H1 (cell line): ENCODE data around the gene IQCN.

ENCODE experiments used
- BRCA1 ChIP-seq: IDR thresholded peaks from 2 replicates; pipeline ENCODE4 v1.6.1; 2012; ENCODE audit warnings: low read depth, low read length, improper control_type of control experiment
- CBX5 ChIP-seq: fragments of 300-800, 300-1000 bp; sonication (generic); IDR thresholded peaks from 2 replicates; pipeline ENCODE4 v1.7.1; 2016; ENCODE audit warnings: antibody characterized with exemption, low read length, low read depth
- CREB1 ChIP-seq: IDR thresholded peaks from 2 replicates; pipeline ENCODE4 v1.6.1; 2012; ENCODE audit warnings: inconsistent platforms
- EGR1 ChIP-seq: IDR thresholded peaks from 2 replicates; pipeline ENCODE4 v1.6.1; 2011; ENCODE audit warnings: low read depth, low read length, borderline replicate concordance
- EZH2 ChIP-seq: fragments of 200-600 bp; sonication (generic); IDR thresholded peaks from 2 replicates; pipeline ENCODE4 v1.7.1; 2012; ENCODE audit warnings: low read depth, mild to moderate bottlenecking, moderate library complexity, low read length, inconsistent platforms; ENCODE audit not compliant: severe bottlenecking
- HDAC6 ChIP-seq: IDR thresholded peaks from one replicate; pipeline ENCODE4 v1.7.1; 2012; ENCODE audit warnings: low read depth, mild to moderate bottlenecking, inconsistent platforms, low read length, moderate library complexity
- KDM1A ChIP-seq: fragments of 200-600, 300-600 bp; sonication (generic); IDR thresholded peaks from 2 replicates; pipeline ENCODE4 v1.7.1; 2016; ENCODE audit warnings: mild to moderate bottlenecking, low read length, borderline replicate concordance
- RFX5 ChIP-seq: IDR thresholded peaks from 2 replicates; pipeline ENCODE4 v1.6.1; 2011; ENCODE audit warnings: low read depth, low read length, improper control_type of control experiment, borderline replicate concordance
- SIN3A ChIP-seq, 2 experiments: IDR thresholded peaks in 1 of 2; conservative IDR thresholded peaks in 1 of 2; 2 replicates each; pipeline ENCODE4 v1.6.1; 2011 to 2012; ENCODE audit warnings: low read length in 2 of 2, improper control_type of control experiment in 1 of 2, low read depth in 1 of 2, mild to moderate bottlenecking in 1 of 2
- TEAD4 ChIP-seq: IDR thresholded peaks from 2 replicates; pipeline ENCODE4 v1.6.1; 2012; ENCODE audit warnings: low read depth, low read length, inconsistent platforms, mixed read lengths
- TF ChIP-seq, protein P1 (sequence below), 3 experiments: IDR thresholded peaks; 1 replicate in 2 of 3; 2 replicates in 1 of 3; pipeline versions ENCODE4 v1.5.1 to v1.6.1; 2011; ENCODE audit warnings: low read length in 3 of 3, mild to moderate bottlenecking in 3 of 3, inconsistent platforms in 2 of 3, low read depth in 1 of 3, moderate library complexity in 1 of 3; ENCODE audit not compliant: insufficient read depth in 1 of 3; ENCODE audit errors: control extremely low read depth in 1 of 3
- TF ChIP-seq, protein P2 (sequence below): IDR thresholded peaks from 2 replicates; pipeline ENCODE4 v1.6.1; 2012; ENCODE audit warnings: inconsistent platforms

DNA sequence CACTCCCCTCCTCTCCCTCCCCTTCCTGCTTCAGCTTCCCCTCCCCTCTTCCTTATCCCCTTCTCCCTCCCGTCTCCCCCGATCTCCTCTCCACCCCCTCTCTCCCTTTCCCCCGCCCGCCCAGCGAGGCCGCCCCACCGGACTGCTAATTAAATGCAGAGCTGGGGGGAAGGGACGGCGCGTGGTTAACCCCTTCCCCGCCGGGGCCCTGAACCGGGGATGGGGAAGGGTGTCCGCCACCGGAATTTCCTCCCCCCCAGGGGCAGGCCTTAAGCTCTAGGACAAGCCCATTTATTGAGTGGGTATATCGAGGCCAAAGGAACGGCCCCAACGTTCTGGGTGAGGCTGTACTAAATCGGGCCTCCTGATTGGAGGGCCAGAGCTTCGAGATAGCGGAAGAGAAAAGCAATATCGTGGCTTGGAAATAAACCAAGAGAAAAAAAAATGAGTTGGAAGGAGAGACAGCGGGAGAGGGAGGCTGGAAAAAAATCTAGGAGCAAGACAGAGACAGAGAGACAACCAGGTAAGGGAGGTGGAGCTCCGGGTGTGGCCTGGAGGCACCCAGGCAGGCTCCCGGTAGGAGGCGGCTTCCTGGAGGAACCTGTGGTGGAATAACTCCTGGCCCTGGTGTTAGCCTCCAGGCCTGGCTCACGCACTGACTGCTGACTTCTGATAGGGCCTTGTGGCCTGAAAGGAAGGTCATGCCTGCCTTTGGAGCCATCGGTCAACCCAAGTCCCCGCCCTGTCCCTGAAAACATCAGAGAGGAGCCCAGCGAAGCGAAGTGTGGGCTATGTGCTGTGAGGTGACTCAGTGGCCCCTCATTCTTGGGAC, 18.8 kb upstream of the IQCN start:
- no peak for TF ChIP-seq EZH2
- TF ChIP-seq, protein P1, sequence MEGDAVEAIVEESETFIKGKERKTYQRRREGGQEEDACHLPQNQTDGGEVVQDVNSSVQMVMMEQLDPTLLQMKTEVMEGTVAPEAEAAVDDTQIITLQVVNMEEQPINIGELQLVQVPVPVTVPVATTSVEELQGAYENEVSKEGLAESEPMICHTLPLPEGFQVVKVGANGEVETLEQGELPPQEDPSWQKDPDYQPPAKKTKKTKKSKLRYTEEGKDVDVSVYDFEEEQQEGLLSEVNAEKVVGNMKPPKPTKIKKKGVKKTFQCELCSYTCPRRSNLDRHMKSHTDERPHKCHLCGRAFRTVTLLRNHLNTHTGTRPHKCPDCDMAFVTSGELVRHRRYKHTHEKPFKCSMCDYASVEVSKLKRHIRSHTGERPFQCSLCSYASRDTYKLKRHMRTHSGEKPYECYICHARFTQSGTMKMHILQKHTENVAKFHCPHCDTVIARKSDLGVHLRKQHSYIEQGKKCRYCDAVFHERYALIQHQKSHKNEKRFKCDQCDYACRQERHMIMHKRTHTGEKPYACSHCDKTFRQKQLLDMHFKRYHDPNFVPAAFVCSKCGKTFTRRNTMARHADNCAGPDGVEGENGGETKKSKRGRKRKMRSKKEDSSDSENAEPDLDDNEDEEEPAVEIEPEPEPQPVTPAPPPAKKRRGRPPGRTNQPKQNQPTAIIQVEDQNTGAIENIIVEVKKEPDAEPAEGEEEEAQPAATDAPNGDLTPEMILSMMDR (IDR thresholded peaks at IDR 0.05; ENCODE audit: control extremely low read depth in 1 of 3, insufficient read depth in 1 of 3, low read depth in 1 of 3, low read length in 3 of 3) = no peak
- TF ChIP-seq HDAC6 = no peak
- TF ChIP-seq CBX5 = no peak
- peak; percentile 23; the same call in 1 of the 2 replicates for TF ChIP-seq CREB1
- TF ChIP-seq, protein P2, sequence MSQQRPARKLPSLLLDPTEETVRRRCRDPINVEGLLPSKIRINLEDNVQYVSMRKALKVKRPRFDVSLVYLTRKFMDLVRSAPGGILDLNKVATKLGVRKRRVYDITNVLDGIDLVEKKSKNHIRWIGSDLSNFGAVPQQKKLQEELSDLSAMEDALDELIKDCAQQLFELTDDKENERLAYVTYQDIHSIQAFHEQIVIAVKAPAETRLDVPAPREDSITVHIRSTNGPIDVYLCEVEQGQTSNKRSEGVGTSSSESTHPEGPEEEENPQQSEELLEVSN = no peak
- no peak; a peak in 2 of 4 replicates for TF ChIP-seq SIN3A (conservative IDR thresholded peaks at IDR 0.05 in 1 of 2, IDR thresholded peaks at IDR 0.05 in 1 of 2; ENCODE audit: low read depth in 1 of 2, low read length in 2 of 2)
- no peak for TF ChIP-seq TEAD4
- TF ChIP-seq RFX5 = no peak
- TF ChIP-seq BRCA1 = no peak
- peak; percentile 87; the same call in 1 of the 2 replicates for TF ChIP-seq KDM1A
- TF ChIP-seq EGR1 = peak; percentile 86
